ENCODE data around the gene TTC4. TPM values are rescaled to one million over a fixed set of nuclear protein-coding genes. Genes with fewer than 3 reads are reported as not detected.

TTC4 gene
- total RNA-seq, 1 donor from 2014 or later = 18.8 TPM

GRCh38 chr1:54683453-54683852 is 32.2 kb upstream of the TTC4 start:
- Histone ChIP-seq H3K4me3 (ENCODE audit: low read length in 3 of 3) (no peak overlapping the region), H3K4me1 (ENCODE audit: control insufficient read depth in 3 of 3, insufficient read depth in 3 of 3, low read length in 3 of 3) (no peaks in the 10 kb centered on the region), H3K27me3 (ENCODE audit: control insufficient read depth in 3 of 3, insufficient read depth in 3 of 3, low read length in 3 of 3) (no peaks in the 10 kb centered on the region), H3K9me3 (ENCODE audit: control insufficient read depth in 3 of 3, low read length in 3 of 3) (no peaks in the 10 kb centered on the region), H3K36me3 (ENCODE audit: control insufficient read depth in 3 of 3, insufficient read depth in 3 of 3, low read length in 3 of 3) (peaks cover 0 to 18% (median 16%) of the 10 kb centered on the region in 3 donors), H3K9ac (ENCODE audit: low read depth in 1 of 3, low read length in 3 of 3) (no peak overlapping the region), H3K27ac (ENCODE audit: low read depth, low read length) (no peak overlapping the region)

- peaks cover 0 to 15% (median 12%) of the 10 kb centered on the region in 3 donors for H3K36me3 ChIP-seq (ENCODE audit: control insufficient read depth in 3 of 3, insufficient read depth in 3 of 3, low read length in 3 of 3)
- no peak overlapping the region for H3K9ac ChIP-seq (ENCODE audit: low read depth in 1 of 3, low read length in 3 of 3)
- H3K27me3 ChIP-seq (ENCODE audit: control insufficient read depth in 3 of 3, insufficient read depth in 3 of 3, low read length in 3 of 3) = no peaks in the 10 kb centered on the region
- H3K27ac ChIP-seq (ENCODE audit: low read depth, low read length) = no peak overlapping the region
- H3K4me3 ChIP-seq (ENCODE audit: low read length in 3 of 3) = no peak overlapping the region
- H3K9me3 ChIP-seq (ENCODE audit: control insufficient read depth in 3 of 3, low read length in 3 of 3) = no peaks in the 10 kb centered on the region
- H3K4me1 ChIP-seq (ENCODE audit: control insufficient read depth in 3 of 3, insufficient read depth in 3 of 3, low read length in 3 of 3) = no peaks in the 10 kb centered on the region
These were observed 30.2 kb upstream of the TTC4 start for GRCh38 chr1:54685335-54685905.

GRCh38 chr1:54686155-54686554 is 29.5 kb upstream of the TTC4 start:
- H3K4me3 ChIP-seq (ENCODE audit: low read length in 3 of 3) = no peak overlapping the region
- H3K9ac ChIP-seq (ENCODE audit: low read depth in 1 of 3, low read length in 3 of 3) = no peak overlapping the region
- H3K4me1 ChIP-seq (ENCODE audit: control insufficient read depth in 3 of 3, insufficient read depth in 3 of 3, low read length in 3 of 3) = no peaks in the 10 kb centered on the region
- H3K27ac ChIP-seq (ENCODE audit: low read depth, low read length) = no peak overlapping the region
- H3K9me3 ChIP-seq (ENCODE audit: control insufficient read depth in 3 of 3, low read length in 3 of 3) = no peaks in the 10 kb centered on the region
- peaks cover 0 to 14% (median 12%) of the 10 kb centered on the region in 3 donors for H3K36me3 ChIP-seq (ENCODE audit: control insufficient read depth in 3 of 3, insufficient read depth in 3 of 3, low read length in 3 of 3)
- H3K27me3 ChIP-seq (ENCODE audit: control insufficient read depth in 3 of 3, insufficient read depth in 3 of 3, low read length in 3 of 3) = no peaks in the 10 kb centered on the region

GRCh38 chr1:54694771-54695170 is 20.9 kb upstream of the TTC4 start:
- no peak overlapping the region for H3K4me3 ChIP-seq (ENCODE audit: low read length in 3 of 3)
- H3K27ac ChIP-seq (ENCODE audit: low read depth, low read length) = no peak overlapping the region
- no peaks in the 10 kb centered on the region for H3K9me3 ChIP-seq (ENCODE audit: control insufficient read depth in 3 of 3, low read length in 3 of 3)
- no peaks in the 10 kb centered on the region for H3K4me1 ChIP-seq (ENCODE audit: control insufficient read depth in 3 of 3, insufficient read depth in 3 of 3, low read length in 3 of 3)
- no peak overlapping the region for H3K9ac ChIP-seq (ENCODE audit: low read depth in 1 of 3, low read length in 3 of 3)
- H3K36me3 ChIP-seq (ENCODE audit: control insufficient read depth in 3 of 3, insufficient read depth in 3 of 3, low read length in 3 of 3) = peaks cover 0 to 16% (median 6%) of the 10 kb centered on the region in 3 donors
- H3K27me3 ChIP-seq (ENCODE audit: control insufficient read depth in 3 of 3, insufficient read depth in 3 of 3, low read length in 3 of 3) = no peaks in the 10 kb centered on the region

GRCh38 chr1:54695221-54695620 is 20.4 kb upstream of the TTC4 start:
- no peaks in the 10 kb centered on the region for H3K27me3 ChIP-seq (ENCODE audit: control insufficient read depth in 3 of 3, insufficient read depth in 3 of 3, low read length in 3 of 3)

GRCh38 chr1:54695764-54696163 is 19.9 kb upstream of the TTC4 start:
- Histone ChIP-seq H3K9ac (ENCODE audit: low read depth in 1 of 3, low read length in 3 of 3) (no peak overlapping the region), H3K4me3 (ENCODE audit: low read length in 3 of 3) (no peak overlapping the region), H3K9me3 (ENCODE audit: control insufficient read depth in 3 of 3, low read length in 3 of 3) (no peaks in the 10 kb centered on the region), H3K36me3 (ENCODE audit: control insufficient read depth in 3 of 3, insufficient read depth in 3 of 3, low read length in 3 of 3) (peaks cover 0 to 23% (median 9%) of the 10 kb centered on the region in 3 donors), H3K27ac (ENCODE audit: low read depth, low read length) (no peak overlapping the region), H3K27me3 (ENCODE audit: control insufficient read depth in 3 of 3, insufficient read depth in 3 of 3, low read length in 3 of 3) (no peaks in the 10 kb centered on the region), H3K4me1 (ENCODE audit: control insufficient read depth in 3 of 3, insufficient read depth in 3 of 3, low read length in 3 of 3) (no peaks in the 10 kb centered on the region)

More at GRCh38 chr1:54695221-54695620, 20.4 kb upstream of the TTC4 start:
- Histone ChIP-seq H3K27ac (ENCODE audit: low read depth, low read length) (no peak overlapping the region), H3K9ac (ENCODE audit: low read depth in 1 of 3, low read length in 3 of 3) (no peak overlapping the region), H3K4me3 (ENCODE audit: low read length in 3 of 3) (no peak overlapping the region), H3K36me3 (ENCODE audit: control insufficient read depth in 3 of 3, insufficient read depth in 3 of 3, low read length in 3 of 3) (peaks cover 0 to 20% (median 7%) of the 10 kb centered on the region in 3 donors), H3K4me1 (ENCODE audit: control insufficient read depth in 3 of 3, insufficient read depth in 3 of 3, low read length in 3 of 3) (no peaks in the 10 kb centered on the region), H3K9me3 (ENCODE audit: control insufficient read depth in 3 of 3, low read length in 3 of 3) (no peaks in the 10 kb centered on the region)

GRCh38 chr1:54696262-54696661 is 19.4 kb upstream of the TTC4 start:
- Histone ChIP-seq H3K27ac (ENCODE audit: low read depth, low read length) (no peak overlapping the region), H3K36me3 (ENCODE audit: control insufficient read depth in 3 of 3, insufficient read depth in 3 of 3, low read length in 3 of 3) (peaks cover 0 to 28% (median 14%) of the 10 kb centered on the region in 3 donors), H3K4me3 (ENCODE audit: low read length in 3 of 3) (no peak overlapping the region), H3K9ac (ENCODE audit: low read depth in 1 of 3, low read length in 3 of 3) (no peak overlapping the region), H3K4me1 (ENCODE audit: control insufficient read depth in 3 of 3, insufficient read depth in 3 of 3, low read length in 3 of 3) (no peaks in the 10 kb centered on the region), H3K9me3 (ENCODE audit: control insufficient read depth in 3 of 3, low read length in 3 of 3) (no peaks in the 10 kb centered on the region), H3K27me3 (ENCODE audit: control insufficient read depth in 3 of 3, insufficient read depth in 3 of 3, low read length in 3 of 3) (no peaks in the 10 kb centered on the region)

GRCh38 chr1:54697896-54698295 is 17.8 kb upstream of the TTC4 start:
- no peaks in the 10 kb centered on the region for H3K27me3 ChIP-seq (ENCODE audit: control insufficient read depth in 3 of 3, insufficient read depth in 3 of 3, low read length in 3 of 3)
- H3K9me3 ChIP-seq (ENCODE audit: control insufficient read depth in 3 of 3, low read length in 3 of 3) = no peaks in the 10 kb centered on the region
- H3K9ac ChIP-seq (ENCODE audit: low read depth in 1 of 3, low read length in 3 of 3) = no peak overlapping the region
- H3K36me3 ChIP-seq (ENCODE audit: control insufficient read depth in 3 of 3, insufficient read depth in 3 of 3, low read length in 3 of 3) = peaks cover 0 to 34% (median 21%) of the 10 kb centered on the region in 3 donors
- H3K27ac ChIP-seq (ENCODE audit: low read depth, low read length) = no peak overlapping the region
- H3K4me1 ChIP-seq (ENCODE audit: control insufficient read depth in 3 of 3, insufficient read depth in 3 of 3, low read length in 3 of 3) = no peaks in the 10 kb centered on the region
- no peak overlapping the region for H3K4me3 ChIP-seq (ENCODE audit: low read length in 3 of 3)

GRCh38 chr1:54698346-54698745 is 17.3 kb upstream of the TTC4 start:
- Histone ChIP-seq H3K4me3 (ENCODE audit: low read length in 3 of 3) (no peak overlapping the region), H3K27me3 (ENCODE audit: control insufficient read depth in 3 of 3, insufficient read depth in 3 of 3, low read length in 3 of 3) (no peaks in the 10 kb centered on the region), H3K27ac (ENCODE audit: low read depth, low read length) (no peak overlapping the region), H3K36me3 (ENCODE audit: control insufficient read depth in 3 of 3, insufficient read depth in 3 of 3, low read length in 3 of 3) (peaks cover 0 to 38% (median 24%) of the 10 kb centered on the region in 3 donors), H3K9me3 (ENCODE audit: control insufficient read depth in 3 of 3, low read length in 3 of 3) (no peaks in the 10 kb centered on the region), H3K9ac (ENCODE audit: low read depth in 1 of 3, low read length in 3 of 3) (no peak overlapping the region), H3K4me1 (ENCODE audit: control insufficient read depth in 3 of 3, insufficient read depth in 3 of 3, low read length in 3 of 3) (no peaks in the 10 kb centered on the region)

GRCh38 chr1:54699936-54700525 is 15.6 kb upstream of the TTC4 start:
- H3K27ac ChIP-seq (ENCODE audit: low read depth, low read length) = no peak overlapping the region
- H3K36me3 ChIP-seq (ENCODE audit: control insufficient read depth in 3 of 3, insufficient read depth in 3 of 3, low read length in 3 of 3) = peaks cover 0 to 37% (median 28%) of the 10 kb centered on the region in 3 donors
- H3K4me1 ChIP-seq (ENCODE audit: control insufficient read depth in 3 of 3, insufficient read depth in 3 of 3, low read length in 3 of 3) = no peaks in the 10 kb centered on the region
- H3K27me3 ChIP-seq (ENCODE audit: control insufficient read depth in 3 of 3, insufficient read depth in 3 of 3, low read length in 3 of 3) = no peaks in the 10 kb centered on the region
- no peak overlapping the region for H3K4me3 ChIP-seq (ENCODE audit: low read length in 3 of 3)
- no peak overlapping the region for H3K9ac ChIP-seq (ENCODE audit: low read depth in 1 of 3, low read length in 3 of 3)
- H3K9me3 ChIP-seq (ENCODE audit: control insufficient read depth in 3 of 3, low read length in 3 of 3) = no peaks in the 10 kb centered on the region

All from skeletal muscle tissue (tissue), 4 donors.